PFSK-1 (cell line): ENCODE data around the gene NCK2.

ENCODE experiments used
- FOXP2 ChIP-seq: optimal IDR thresholded peaks from 2 replicates; pipeline ENCODE3; 2011; ENCODE audit warnings: borderline replicate concordance, control low read depth, inconsistent platforms; ENCODE audit not compliant: insufficient read depth; ENCODE audit errors: extremely low read length, extremely low read depth
- POLR2AphosphoS5 ChIP-seq: IDR thresholded peaks from 2 replicates; pipeline ENCODE4 v1.6.1; 2012; ENCODE audit warnings: low read depth, mild to moderate bottlenecking, control low read depth, low read length, moderate library complexity
- REST ChIP-seq, 2 experiments: IDR thresholded peaks; 2 replicates each; pipeline versions ENCODE4 v1.6.1 to v1.8.0; 2011 to 2012; ENCODE audit warnings: low read depth in 2 of 2, low read length in 2 of 2, control low read depth in 1 of 2, inconsistent platforms in 1 of 2, mild to moderate bottlenecking in 1 of 2, moderate library complexity in 1 of 2; ENCODE audit not compliant: insufficient read depth in 1 of 2
- SIN3A ChIP-seq: IDR thresholded peaks from 2 replicates; pipeline ENCODE4 v1.6.1; 2012; ENCODE audit warnings: mild to moderate bottlenecking, low read length, moderate library complexity, borderline replicate concordance; ENCODE audit not compliant: insufficient read depth
- TAF1 ChIP-seq: IDR thresholded peaks from 2 replicates; pipeline ENCODE4 v1.6.1; 2012; ENCODE audit warnings: low read length, control low read depth, borderline replicate concordance; ENCODE audit not compliant: insufficient read depth

The NCK2 gene

GRCh38 chr2:105814291-105814940, 69.7 kb downstream of the NCK2 start:
- TF ChIP-seq POLR2AphosphoS5 (no peak), SIN3A (no peak), REST (IDR thresholded peaks at IDR 0.05; ENCODE audit: insufficient read depth in 1 of 2, low read depth in 2 of 2, low read length in 2 of 2) (no peak), FOXP2 (no peak), TAF1 (no peak)

GRCh38 chr2:105815401-105815800, 70.7 kb downstream of the NCK2 start:
- no peak for TF ChIP-seq REST (IDR thresholded peaks at IDR 0.05; ENCODE audit: insufficient read depth in 1 of 2, low read depth in 2 of 2, low read length in 2 of 2)
- TF ChIP-seq FOXP2 = no peak
- TF ChIP-seq POLR2AphosphoS5 = no peak

- no peak for TF ChIP-seq TAF1
- TF ChIP-seq REST (IDR thresholded peaks at IDR 0.05; ENCODE audit: insufficient read depth in 1 of 2, low read depth in 2 of 2, low read length in 2 of 2) = no peak
- no peak for TF ChIP-seq FOXP2
- no peak for TF ChIP-seq POLR2AphosphoS5
- TF ChIP-seq SIN3A = no peak
Observed at GRCh38 chr2:105820151-105820550, 75.4 kb downstream of the NCK2 start.

DNA sequence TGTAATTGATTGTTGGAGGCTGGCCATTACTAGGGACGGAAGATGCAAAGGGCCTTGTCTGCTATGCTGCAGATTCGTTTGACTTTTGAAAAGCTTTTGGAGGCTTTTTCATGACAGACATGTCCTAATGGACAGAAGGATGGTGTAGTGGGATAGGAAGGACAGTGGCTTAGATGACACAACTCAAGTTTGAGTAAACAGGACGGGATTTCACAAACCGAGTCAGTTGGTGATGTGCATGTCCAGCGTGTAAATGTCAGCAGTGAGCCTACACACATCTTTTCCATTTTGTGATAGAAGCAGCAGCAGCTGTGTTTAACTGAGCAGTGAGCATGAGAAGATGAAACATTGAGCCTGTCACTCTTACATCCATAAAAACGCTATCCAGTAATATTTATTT, 76.0 kb downstream of the NCK2 start:
- TF ChIP-seq TAF1 = no peak
- TF ChIP-seq FOXP2 = no peak
- no peak for TF ChIP-seq POLR2AphosphoS5
- no peak for TF ChIP-seq SIN3A
- TF ChIP-seq REST (IDR thresholded peaks at IDR 0.05; ENCODE audit: insufficient read depth in 1 of 2, low read depth in 2 of 2, low read length in 2 of 2) = no peak
